ENCODE data around the gene COL6A3.
"Not testable (repeated sequence)": the region's sequence is repeated elsewhere in the genome, so short reads cannot be mapped to it uniquely, and the experiment has no call there.

DNA sequence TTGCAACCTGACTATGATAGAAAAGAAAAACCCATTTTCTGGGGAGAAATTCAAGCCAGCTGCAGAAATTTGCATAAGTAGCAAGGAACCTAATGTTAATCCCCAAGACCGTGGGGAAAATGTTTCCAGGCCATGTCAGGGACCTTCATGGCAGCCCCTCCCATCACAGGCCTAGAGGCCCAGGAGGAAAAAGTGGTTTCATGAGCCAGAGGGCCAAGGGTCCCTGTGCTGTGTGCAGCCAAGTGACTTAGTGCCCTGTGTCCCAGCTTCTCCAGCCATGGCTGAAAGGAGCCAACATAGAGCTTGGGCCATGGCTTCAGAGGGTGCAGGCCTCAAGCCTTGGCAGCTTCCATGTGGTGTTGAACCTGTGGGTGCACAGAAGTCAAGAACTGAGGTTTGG, 110.7 kb downstream of the COL6A3 start:
- not testable (repeated sequence) for TF ChIP-seq NFE2L2 (IDR thresholded peaks at IDR 0.05; ENCODE audit: low read length)
- TF ChIP-seq, protein P1, sequence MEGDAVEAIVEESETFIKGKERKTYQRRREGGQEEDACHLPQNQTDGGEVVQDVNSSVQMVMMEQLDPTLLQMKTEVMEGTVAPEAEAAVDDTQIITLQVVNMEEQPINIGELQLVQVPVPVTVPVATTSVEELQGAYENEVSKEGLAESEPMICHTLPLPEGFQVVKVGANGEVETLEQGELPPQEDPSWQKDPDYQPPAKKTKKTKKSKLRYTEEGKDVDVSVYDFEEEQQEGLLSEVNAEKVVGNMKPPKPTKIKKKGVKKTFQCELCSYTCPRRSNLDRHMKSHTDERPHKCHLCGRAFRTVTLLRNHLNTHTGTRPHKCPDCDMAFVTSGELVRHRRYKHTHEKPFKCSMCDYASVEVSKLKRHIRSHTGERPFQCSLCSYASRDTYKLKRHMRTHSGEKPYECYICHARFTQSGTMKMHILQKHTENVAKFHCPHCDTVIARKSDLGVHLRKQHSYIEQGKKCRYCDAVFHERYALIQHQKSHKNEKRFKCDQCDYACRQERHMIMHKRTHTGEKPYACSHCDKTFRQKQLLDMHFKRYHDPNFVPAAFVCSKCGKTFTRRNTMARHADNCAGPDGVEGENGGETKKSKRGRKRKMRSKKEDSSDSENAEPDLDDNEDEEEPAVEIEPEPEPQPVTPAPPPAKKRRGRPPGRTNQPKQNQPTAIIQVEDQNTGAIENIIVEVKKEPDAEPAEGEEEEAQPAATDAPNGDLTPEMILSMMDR (CRISPR knock-in tag; IDR thresholded peaks at IDR 0.05), result not testable (repeated sequence)

Data from HepG2 (cell line).